Ovary (tissue), 10 donors: Measurements from ENCODE around the gene SSX4B. TPM values are rescaled to one million over a fixed set of nuclear protein-coding genes. Genes with fewer than 3 reads are reported as not detected.
"Not testable (repeated sequence)": the region's sequence is repeated elsewhere in the genome, so short reads cannot be mapped to it uniquely, and the experiment has no call there.

Experiments used
- DNase-seq, 5 donors: peaks; one replicate each; pipeline ENCODE4 v3.0.0-alpha.2; 2019 to 2020
- H3K27ac ChIP-seq, 2 donors: fragments of 200-600 bp; one replicate each; pipeline versions ENCODE4 v1.5.1 to v1.8.0; 2019 to 2022
- H3K27me3 ChIP-seq: fragments of 200-600 bp; one replicate; pipeline ENCODE4 v1.8.0; 2022
- H3K36me3 ChIP-seq: fragments of 200-600 bp; sonication (generic); one replicate; pipeline ENCODE4 v1.5.1; 2019
- H3K4me1 ChIP-seq: one replicate; pipeline ENCODE4 v1.8.1; 2013; ENCODE audit warnings: mild to moderate bottlenecking, moderate library complexity; ENCODE audit not compliant: insufficient read depth
- H3K4me3 ChIP-seq: fragments of 200-600 bp; sonication (generic); one replicate; pipeline ENCODE4 v1.5.1; 2017
- H3K9me3 ChIP-seq, 2 donors: fragments of 200-600 bp in 1 of 2; sonication (generic) in 1 of 2; one replicate each; pipeline versions ENCODE4 v1.5.1 to v1.8.1; 2013 to 2019; ENCODE audit warnings: mild to moderate bottlenecking in 1 of 2, moderate library complexity in 1 of 2
- CTCF ChIP-seq, 3 donors: fragments of 450-650 bp in 2 of 3; fragments of 200-600 bp in 1 of 3; IDR thresholded peaks; one replicate each; pipeline versions ENCODE4 v1.5.1 to v1.8.0; 2016 to 2022; ENCODE audit warnings: antibody characterized with exemption in 3 of 3, mild to moderate bottlenecking in 1 of 3
- EP300 ChIP-seq: sonication (generic); formaldehyde crosslinking; IDR thresholded peaks from one replicate; pipeline ENCODE4 v1.6.1; 2017; ENCODE audit warnings: antibody characterized with exemption
- POLR2A ChIP-seq: fragments of 450-650 bp; IDR thresholded peaks from one replicate; pipeline ENCODE4 v1.6.1; 2017; ENCODE audit warnings: antibody characterized with exemption, mild to moderate bottlenecking, moderate library complexity
- WGBS, 3 donors: extraction: QIAGEN DNeasy Blood & Tissue Kit in 1 of 3; methylation state at CpG; one replicate each; pipeline versions ENCODE4 v1.1.5 to v1.1.7; 2013 to 2017; 5-methylcytosine and 5-hydroxymethylcytosine counted together
- intact Hi-C, 4 donors: fragments of 100-400 bp; cut with DNase I; formaldehyde crosslinking; loops; one replicate each; pipeline versions ENCODE4 v1.11.0 to v1.15.1; 2022 to 2023
- long read RNA-seq, 3 donors: library from polyadenylated mRNA in 2 of 3; unstranded in 2 of 3; transcript quantifications; one replicate each; pipeline ENCODE4 v2.0.0 and lab custom pipeline, GENCODE V29; 2021 to 2026
- polyA plus RNA-seq, 2 donors: library from polyadenylated mRNA; stranded (reverse); fragments of 200-250 nt in 1 of 2; fragments of 350-450 nt in 1 of 2; fragmentation: Illumina TruSeq in 1 of 2; extraction: RNeasy Lipid Tissue Mini Kit (QIAGEN cat#74804) in 1 of 2; gene quantifications; one replicate each; pipeline ENCODE4 v1.2.3, GENCODE V29; 2013 to 2014
- total RNA-seq, 7 donors: library from RNA; depleted of rRNA in 2 of 7; stranded (reverse); fragments of >200 nt in 2 of 7; fragmentation: NEBNext Ultra II Directional in 3 of 7; extraction: Animal tissue kit (Norgen Biotek cat#: 25700) in 3 of 7; gene quantifications; one replicate each; pipeline versions ENCODE4 v1.1.0 to v1.2.4, GENCODE V29; 2016 to 2023
- donor health status: DM: no; HTN: no; CAD: no; lungs with moderate emphysema.
- donor health status: DM: no; HTN: no; CAD: no.
- donor health status: Bipolar disorder and iron deficiency.
- donor health status: DM: yes; HTN: yes; CAD: no.
- donor health status: DM: no; HTN: no; CAD: no.
- donor health status: DM: yes; HTN: yes; CAD: no.

SSX4B gene
- not detected for total RNA-seq
- polyA plus RNA-seq = not detected
- long read RNA-seq, donor 1 = 0 reads
- long read RNA-seq, donor 2 = 0 reads
- long read RNA-seq, donor 3 = 0 reads

DNA sequence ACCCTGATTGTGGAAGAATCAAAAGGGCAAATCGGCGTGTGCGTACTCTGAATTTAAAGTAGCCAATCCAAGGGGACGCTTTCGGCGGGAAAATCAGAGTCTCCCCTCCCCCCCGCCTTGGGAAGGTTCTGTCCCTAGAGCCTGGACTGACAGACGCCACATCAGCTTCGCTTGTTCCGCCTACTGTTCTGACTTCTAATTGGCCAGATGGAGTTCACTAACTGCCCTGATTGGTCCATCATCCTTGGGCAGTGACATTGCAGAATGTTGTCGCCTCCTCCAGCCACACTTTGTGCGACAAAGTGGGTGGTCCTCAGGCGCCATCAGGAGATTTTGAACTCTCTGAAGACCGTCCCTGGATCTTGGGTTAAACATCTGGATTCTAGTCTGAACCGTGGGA is at the start of gene SSX4B:
SSX4B (minus strand) TSS at position 101 of the 400 bp plus-strand sequence. CDS start 588 bp downstream, outside the sequence.
- intact Hi-C loops, H3K9me3 ChIP-seq, H3K36me3 ChIP-seq, DNase-seq, H3K4me1 ChIP-seq, H3K4me3 ChIP-seq, H3K27me3 ChIP-seq, H3K27ac ChIP-seq: not testable (repeated sequence)
- no CpG with 5 or more reads among the region's 15 CpGs for WGBS, 3 donors

GRCh38 chrX:48460606-48461005 is 48.8 kb upstream of the SSX4B start:
- no peaks in the 10 kb centered on the region for H3K36me3 ChIP-seq
- no peak overlapping the region for H3K4me3 ChIP-seq
- no peak for DNase-seq
- no peaks in the 10 kb centered on the region for H3K9me3 ChIP-seq
- no peaks in the 10 kb centered on the region for H3K4me1 ChIP-seq
- intact Hi-C loops = no loop called here
- no peak overlapping the region for H3K27ac ChIP-seq
- no peak for TF ChIP-seq POLR2A
- TF ChIP-seq CTCF (IDR thresholded peaks at IDR 0.05) = no peak
- no peak for TF ChIP-seq EP300
- H3K27me3 ChIP-seq = no peaks in the 10 kb centered on the region
- 85 to 90% (median 86%) methylated on average over 11 of the region's 11 CpGs for WGBS, 3 donors

GRCh38 chrX:48460031-48460430 is 48.3 kb upstream of the SSX4B start:
- Histone ChIP-seq H3K4me3 (no peak overlapping the region), H3K4me1 (no peaks in the 10 kb centered on the region), H3K27me3 (no peaks in the 10 kb centered on the region), H3K36me3 (no peaks in the 10 kb centered on the region), H3K9me3 (no peaks in the 10 kb centered on the region), H3K27ac (no peak overlapping the region)
- TF ChIP-seq EP300 (no peak), CTCF (IDR thresholded peaks at IDR 0.05) (no peak), POLR2A (no peak)
- no peak for DNase-seq
- intact Hi-C loops = no loop called here
- WGBS, 3 donors = 83 to 89% (median 89%) methylated on average over 3 of the region's 3 CpGs

- intact Hi-C loops = loop anchor here in 1 of 4 donors (5.0 kb wide), 1 partner anchor 733 kb away; no protein-coding TSS in a partner anchor
- H3K4me3 ChIP-seq = no peak overlapping the region
- no peak for DNase-seq
- no peaks in the 10 kb centered on the region for H3K36me3 ChIP-seq
- TF ChIP-seq POLR2A = no peak
- no peak for TF ChIP-seq CTCF (IDR thresholded peaks at IDR 0.05)
- TF ChIP-seq EP300 = no peak
- H3K27me3 ChIP-seq = no peaks in the 10 kb centered on the region
- no peaks in the 10 kb centered on the region for H3K9me3 ChIP-seq
- no peak overlapping the region for H3K27ac ChIP-seq
- H3K4me1 ChIP-seq = no peaks in the 10 kb centered on the region
- 85 to 91% (median 86%) methylated on average over 6 of the region's 6 CpGs for WGBS, 3 donors
Measured at GRCh38 chrX:48459483-48459882, 47.7 kb upstream of the SSX4B start.

- Histone ChIP-seq H3K36me3 (no peaks in the 10 kb centered on the region), H3K27ac (no peak overlapping the region), H3K9me3 (no peaks in the 10 kb centered on the region), H3K4me3 (no peak overlapping the region), H3K27me3 (no peaks in the 10 kb centered on the region), H3K4me1 (no peaks in the 10 kb centered on the region)
- TF ChIP-seq CTCF (IDR thresholded peaks at IDR 0.05) (no peak), POLR2A (no peak), EP300 (no peak)
- DNase-seq = no peak
- 54 to 72% (median 62%) methylated on average over 6 of the region's 6 CpGs for WGBS, 3 donors
- intact Hi-C loops = loop anchor here in 1 of 4 donors (5.0 kb wide), 1 partner anchor 734 kb away; no protein-coding TSS in a partner anchor
Measured at GRCh38 chrX:48458711-48459110, 47.0 kb upstream of the SSX4B start.
